NCI-H1105 treated with DMSO at 0.1 percent for 48 hours (cell line): ENCODE results near the gene ITSN2.
A peak's percentile ranks its signal among the peaks of the same experiment; 100 is the strongest.
"Not testable (repeated sequence)": the region's sequence is repeated elsewhere in the genome, so short reads cannot be mapped to it uniquely, and the experiment has no call there.

Source experiments
- DNase-seq: peaks from one replicate; lab custom pipeline; 2025; lab: John Stamatoyannopoulos, UW

Gene ITSN2

DNA sequence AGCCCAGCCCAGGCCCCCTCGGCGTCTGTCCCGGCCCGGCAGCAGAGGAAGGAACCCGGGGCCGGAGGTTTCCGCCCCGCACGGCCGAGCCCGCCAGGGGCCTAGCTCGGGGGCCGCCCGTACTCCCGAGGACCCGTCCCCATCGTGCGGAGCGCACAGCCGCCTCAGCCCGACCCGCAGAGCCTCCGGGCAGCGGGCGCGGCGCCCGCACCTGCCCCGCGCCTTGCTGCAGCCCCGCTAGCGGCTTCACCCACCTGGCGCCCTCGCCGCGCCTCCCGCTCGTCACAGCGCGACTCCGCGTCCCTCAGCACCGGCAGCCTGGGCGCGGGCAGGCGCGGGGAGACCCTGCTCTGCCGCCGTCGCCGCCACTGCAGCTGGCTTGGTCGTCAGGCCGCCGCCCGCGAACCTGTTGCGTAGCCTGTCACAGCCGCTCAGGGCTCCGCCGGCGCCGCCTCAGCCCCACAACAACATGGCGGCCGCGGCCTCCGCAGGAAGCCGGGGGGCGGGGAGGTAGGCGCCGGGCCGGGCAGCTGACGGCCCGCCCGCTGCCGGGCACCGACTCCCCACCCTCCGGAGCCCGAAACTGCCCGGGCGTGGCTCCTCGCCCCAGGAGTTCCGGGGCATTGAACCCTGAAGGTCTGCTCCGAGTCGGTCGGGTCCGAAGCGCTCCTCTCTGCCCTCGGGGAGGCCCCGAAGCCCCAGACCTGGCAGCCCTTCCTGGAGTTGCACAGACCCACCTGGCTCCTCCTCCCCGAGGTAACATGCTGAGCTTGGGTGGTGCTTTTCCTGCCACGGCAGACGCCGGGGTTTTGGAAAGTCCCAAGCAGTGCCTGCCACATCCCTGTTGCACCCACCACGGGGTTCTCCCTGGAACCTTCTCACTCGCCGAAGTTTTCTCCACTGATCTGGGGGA lies at the start of gene ITSN2:
TSS of gene ITSN2 (minus strand) at position 487 of the 913 bp plus-strand sequence. CDS start 32,454 bp downstream, outside the sequence.
- DNase-seq = peak; percentile 67

DNA sequence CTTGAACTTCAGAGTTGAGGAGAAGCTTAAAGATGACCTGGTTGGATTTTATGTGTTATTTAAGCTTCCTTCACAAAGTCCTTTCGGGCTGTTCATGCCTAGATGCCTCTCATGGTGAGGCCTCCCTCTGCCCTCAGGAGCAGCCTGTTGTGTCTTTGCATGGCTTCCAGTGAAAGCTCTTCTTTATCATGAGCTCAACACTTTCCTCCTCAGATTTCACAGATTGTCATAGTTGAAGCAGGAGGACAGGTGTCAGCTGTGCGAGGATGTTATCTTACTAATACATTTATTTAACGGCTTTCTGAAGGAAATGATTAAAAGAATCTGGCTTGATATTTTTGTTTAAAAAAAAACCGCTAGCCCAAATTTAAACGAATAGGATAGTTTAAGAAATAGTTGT lies 48.8 kb upstream of the ITSN2 start:
- no peak for DNase-seq

DNA sequence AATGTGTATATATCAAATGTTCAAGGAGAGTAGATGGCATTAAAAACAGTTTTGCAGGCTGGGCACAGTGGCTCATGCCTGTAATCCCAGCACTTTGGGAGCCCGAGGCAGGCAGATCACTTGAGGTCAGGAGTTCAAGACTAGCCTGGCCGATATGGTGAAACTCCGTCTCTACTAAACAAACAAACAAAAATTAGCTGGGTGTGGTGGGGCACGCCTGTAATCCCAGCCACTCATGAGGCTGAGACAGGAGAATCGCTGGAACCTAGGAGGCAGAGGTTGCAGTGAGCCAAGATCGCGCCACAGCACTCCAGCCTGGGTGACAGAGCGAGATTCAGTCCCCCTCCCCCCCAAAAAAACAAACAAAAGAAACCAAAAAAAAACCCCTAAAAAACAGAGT lies 48.4 kb upstream of the ITSN2 start:
- not testable (repeated sequence) for DNase-seq

DNA sequence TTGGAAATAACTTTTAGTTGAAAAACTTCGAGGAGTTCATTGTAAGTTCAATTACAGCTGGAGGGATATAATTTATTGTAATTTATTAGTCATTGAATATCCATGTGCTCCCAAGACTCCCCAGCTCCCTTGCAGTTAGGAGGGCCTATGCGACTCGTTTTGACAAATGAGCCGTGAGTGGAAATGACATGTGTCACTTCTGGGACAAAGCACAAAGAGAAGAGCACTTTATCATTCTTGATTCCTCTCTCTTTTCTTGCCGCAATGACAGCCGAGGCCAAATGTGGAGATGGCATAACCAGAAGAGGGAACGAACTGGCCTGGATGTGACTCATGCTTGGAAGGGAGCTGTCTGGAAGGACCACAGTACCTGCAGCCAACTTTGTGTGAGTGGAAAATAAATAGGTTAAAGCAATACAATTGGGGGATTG lies 44.2 kb upstream of the ITSN2 start:
- no peak for DNase-seq

DNA sequence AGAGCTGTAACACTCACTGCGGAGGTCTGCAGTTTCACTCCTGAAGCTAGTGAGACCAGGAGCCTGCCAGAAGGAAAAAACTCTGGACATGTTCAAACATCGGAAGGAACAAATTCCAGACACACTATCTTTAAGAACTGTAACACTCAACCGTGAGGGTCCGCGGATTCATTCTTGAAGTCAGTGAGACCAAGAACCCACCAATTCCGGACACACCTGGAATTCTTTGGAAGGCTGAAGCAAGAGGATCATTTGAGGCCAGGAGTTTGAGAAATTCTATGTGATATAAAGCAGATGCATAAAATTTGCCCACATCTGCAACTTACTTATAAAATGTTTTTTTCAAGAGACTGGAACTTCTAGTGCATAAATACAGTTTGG lies 43.5 kb upstream of the ITSN2 start:
- no peak for DNase-seq

DNA sequence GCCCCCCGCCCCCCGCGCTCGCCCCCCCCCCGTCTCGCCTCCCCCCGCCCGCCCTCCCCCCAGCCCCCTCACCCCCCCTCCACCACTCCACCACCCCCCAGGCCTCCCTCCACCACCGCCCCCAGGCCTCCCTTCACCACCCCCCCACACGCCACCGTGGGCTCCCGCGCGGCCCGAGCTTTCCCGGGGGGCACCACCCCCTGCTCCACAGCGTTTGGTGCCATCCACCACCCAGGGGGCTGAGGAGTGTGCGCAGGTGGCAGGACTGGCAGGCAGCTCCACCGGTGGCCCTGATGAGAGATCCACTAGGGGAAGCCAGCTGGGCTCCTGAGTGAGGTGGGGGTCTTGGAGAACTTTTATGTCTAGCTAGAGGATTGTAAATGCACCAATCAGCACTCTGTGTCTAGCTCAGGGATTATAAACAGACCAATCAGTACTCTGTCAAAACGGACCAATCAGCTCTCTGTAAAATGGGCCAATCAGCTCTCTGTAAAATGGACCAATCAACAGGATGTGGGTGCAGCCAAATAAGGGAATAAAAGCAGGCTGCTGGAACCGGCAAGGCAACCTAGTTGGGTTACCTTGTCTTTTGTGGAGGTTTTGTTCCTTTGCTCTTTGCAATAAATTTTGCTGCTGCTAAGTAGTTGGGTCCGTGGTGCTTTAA lies 43.0 kb upstream of the ITSN2 start:
- DNase-seq = no peak

DNA sequence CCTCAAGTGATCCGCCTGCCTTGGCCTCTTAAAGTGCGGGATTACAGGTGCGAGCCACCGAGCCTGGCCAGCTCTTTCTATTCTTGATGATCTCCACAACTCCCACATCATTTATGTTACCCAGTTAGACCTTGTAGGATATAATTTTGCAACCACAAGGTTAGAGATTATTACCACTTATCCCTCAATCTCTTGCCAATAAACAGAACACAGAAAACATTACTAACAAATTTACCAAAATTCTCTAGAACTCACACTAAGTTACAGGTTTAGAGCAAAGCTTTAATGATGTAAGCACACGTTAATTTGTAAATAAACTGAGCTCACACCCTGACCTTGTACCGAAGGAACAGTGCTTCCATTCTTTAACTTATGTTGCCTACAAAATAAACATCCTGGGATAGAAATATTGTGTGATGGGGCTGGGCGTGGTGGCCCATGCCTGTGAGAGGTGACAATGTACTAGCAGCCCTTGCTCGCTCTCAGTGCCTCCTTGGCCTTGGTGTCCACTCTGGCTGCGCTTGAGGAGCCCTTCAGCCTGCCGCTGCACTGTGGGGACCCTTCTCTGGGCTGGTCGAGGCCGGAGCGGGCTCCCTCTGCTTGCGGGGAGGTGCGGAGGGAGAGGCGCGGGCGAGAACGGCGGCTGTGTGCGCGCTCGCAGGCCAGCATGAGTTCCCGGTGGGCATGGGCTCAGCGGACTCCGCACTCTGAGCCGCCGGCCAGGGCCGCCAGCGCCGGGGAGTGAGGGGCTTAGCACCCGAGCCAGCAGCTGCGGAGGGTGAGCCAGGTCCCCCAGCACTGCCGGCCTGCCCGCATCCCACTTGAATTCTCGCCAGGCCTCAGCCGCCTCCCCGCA lies 42.1 kb upstream of the ITSN2 start:
- no peak for DNase-seq

DNA sequence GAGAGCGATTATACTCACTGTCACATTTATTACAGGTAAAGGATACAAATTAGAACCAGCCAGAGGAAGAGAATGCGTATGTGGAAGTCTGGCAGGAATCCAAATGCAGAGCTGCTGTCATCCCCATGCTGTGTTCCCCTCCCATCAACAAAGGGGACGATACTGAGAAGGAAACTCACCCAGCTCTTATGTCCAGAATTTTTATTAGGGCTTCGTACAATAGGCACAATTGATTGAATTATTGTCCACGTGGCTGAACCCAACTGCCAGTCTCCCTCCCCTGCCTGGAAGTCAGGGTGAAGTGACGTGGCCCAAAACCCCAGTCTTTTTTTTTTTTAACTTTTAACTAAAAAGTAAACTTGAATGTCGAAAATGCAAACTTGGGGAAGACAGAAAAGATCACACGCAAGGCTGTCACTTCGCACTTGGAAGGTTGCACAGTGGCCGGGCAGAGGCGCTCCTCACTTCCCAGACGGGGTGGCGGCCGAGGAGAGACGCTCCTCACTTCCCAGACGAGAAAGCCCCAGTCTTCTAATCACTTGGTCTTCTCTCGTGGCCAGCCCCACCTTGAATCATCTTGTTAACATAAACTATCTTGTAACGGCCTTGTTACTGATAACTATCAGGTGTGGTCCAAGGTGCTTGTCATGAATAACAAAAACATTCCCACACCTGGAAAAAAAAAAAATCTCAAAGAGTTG lies 40.0 kb upstream of the ITSN2 start:
- DNase-seq = peak; percentile 31

DNA sequence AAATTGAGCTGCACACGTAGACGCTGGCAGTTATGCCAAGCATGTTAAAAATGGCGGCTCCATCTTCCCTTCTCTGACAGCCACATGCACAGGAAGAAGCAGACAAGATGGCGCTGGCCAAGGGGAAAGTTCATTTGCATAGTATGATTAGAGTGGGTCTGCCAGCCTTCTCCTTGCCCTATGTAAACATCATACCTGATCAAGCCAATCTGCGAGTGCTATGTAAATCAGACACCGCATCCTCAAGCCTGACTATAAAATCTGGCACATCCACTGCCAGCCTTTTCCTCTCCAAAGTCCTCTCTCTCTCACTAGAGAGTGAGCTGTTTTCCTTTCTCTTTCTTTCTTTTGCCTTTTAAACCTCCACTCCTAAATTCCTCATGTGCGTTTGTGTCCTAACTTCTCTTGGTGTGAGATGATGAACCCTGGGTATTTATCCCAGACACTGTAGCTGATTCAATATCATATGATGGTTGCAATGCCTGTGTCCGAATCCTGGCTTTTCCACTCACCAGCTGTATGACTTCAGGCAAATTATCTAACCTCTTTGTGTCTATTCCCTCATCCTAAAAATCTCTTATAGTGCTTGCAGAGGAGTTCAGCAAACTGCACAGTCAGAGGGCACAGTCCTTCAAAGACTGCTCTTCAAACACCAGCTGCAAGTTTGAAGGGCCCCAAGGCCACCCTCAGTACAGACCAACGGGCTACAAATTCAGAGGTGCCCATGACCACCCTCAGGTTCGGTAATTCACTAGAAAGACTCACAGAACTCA lies 39.3 kb upstream of the ITSN2 start:
- peak; percentile 64 for DNase-seq

DNA sequence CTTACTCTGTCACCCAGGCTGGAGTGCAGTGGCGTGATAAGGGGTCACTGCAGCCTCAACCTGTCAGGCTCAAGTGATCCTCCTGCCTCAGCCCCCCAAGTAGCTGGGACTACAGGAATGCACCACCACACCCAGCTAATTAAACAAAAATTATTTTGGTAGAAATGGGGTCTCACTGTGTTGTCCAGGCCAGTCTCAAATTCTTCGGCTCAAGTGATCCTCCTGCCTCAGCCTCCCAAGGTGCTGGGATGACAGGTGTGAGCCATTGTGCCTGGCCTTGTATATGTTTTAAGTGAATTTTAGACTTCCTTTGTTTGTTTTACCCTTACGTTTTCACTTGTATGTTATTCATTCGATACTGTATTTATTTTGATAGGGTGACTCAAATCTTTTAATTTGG lies 34.7 kb upstream of the ITSN2 start:
- no peak for DNase-seq

DNA sequence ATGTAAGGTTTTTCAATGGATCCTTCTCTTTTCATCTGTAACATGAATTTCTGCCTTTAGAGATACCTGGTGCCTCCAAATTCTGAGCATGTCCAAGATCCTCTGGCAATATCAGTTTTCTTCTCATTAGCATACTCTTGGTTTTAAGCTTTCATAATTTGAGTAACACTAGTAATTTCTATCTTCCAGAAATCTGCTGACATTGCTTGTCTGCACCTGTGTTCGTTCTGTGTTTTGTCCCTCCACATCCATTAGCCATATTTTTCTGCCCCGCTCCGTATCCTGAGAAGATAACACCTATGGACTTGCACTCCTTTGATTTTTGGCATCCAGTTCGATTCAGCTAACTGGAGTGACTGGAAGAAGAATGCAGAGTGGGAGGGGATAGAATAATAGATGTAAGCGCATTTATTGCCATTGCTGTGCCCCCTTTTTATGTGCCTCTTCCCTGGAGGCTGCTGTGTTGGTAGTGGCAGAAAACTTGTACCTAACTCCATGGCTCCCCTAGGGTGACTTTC lies 32.3 kb upstream of the ITSN2 start:
- no peak for DNase-seq

DNA sequence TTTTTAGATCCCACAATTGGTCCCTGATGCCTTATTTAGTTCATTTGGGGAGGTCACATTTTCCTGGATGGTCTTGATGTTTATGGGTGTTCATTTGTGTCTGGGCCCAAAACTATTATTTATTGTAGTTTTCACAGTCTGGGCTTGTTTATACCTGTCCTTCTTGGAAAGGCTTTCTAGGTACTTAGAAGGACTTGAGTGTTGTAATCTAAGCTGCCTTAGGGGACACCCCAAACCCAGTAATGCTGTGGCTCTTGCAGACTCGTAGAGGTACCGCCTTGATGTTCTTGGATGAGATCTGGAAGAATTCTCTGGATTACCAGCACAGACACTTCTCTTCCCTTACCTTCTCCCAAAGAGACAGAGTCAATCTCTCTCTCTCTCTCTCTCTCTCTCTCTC lies 25.0 kb upstream of the ITSN2 start:
- no peak for DNase-seq

DNA sequence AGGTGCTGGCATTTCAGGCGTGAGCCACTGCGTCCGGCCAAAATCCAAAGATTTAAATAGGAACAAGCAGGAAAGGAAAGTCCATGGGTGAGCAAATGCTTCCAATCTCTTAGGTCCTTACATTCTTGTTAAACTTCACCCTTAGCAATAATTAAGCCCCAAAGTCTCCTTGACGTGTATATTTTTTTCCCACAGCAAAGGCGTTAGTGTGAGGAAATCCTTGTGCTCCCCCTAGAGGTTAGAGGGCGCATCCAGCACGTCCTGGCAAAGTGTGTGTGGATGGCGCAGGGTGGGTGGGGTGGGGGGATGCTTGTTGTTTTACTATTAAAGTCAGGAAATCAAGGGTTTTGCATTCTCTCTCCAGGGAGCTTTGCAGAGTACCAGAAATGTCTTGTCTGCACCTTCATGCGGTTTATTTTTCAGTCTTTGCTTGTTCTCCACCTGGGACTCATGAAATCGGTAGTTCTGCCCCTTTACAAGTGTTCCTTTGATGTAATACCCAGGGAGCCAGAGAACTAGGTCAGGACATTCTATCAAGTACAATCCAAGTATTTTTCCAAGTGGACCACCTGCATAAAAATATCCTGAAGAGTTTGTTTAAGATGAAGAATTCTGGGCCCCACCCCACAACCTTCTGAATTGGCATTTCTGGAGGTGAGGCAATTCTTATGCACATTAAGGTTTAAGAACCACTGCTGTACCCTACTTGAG lies 22.2 kb upstream of the ITSN2 start:
- peak; percentile 61 for DNase-seq

DNA sequence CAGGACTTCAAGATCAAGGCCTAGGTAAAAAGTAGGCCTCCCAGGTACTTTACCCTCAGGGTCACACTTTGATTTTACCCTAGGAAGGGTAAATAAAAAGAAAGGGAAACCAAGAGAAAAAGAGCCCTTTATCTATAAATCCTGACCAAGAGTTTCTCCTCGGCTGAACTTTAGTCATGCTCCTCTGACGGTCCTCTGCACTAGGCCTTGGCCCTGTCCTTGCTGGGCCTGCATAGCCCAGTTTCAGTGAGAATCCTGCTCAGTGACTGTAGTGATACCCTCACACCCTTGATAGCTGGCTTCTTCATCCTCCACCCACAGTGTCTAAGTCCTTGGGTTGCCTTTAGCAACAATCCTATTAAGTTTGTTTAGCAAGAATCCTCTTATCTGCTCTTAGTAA lies 20.5 kb upstream of the ITSN2 start:
- DNase-seq = no peak

DNA sequence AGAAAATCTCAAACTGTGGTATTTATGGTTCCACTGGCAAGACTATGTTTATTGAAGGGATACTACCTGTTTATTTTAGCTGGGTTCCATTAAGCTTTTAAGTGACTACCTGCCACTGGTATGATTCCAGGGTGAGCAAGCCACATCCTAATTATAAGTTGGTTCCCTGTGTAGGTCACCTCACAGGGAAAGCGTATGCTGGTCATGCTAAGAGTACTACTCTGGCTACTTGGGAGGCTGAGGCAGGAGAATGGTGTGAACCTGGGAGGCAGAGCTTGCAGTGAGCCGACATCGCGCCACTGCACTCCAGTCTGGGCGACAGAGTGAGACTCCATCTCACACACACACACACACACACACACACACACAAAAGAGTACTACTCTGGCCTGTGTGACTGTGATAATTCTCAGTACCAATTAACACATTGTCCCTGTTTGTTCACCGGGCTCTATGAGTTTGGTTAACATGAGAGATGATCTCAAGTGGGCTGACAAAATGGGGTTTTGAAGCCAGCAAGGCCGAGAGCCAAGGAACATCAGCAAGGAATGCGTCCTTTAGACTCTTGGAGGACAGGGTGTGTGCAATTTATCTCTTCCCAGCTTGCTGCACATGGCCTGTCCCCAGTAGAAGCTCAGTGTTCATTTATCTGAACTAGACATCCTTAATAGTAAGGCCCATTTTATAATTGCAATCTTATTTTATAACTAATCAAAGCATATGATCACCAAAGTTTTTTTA lies 15.2 kb upstream of the ITSN2 start:
- DNase-seq = no peak

DNA sequence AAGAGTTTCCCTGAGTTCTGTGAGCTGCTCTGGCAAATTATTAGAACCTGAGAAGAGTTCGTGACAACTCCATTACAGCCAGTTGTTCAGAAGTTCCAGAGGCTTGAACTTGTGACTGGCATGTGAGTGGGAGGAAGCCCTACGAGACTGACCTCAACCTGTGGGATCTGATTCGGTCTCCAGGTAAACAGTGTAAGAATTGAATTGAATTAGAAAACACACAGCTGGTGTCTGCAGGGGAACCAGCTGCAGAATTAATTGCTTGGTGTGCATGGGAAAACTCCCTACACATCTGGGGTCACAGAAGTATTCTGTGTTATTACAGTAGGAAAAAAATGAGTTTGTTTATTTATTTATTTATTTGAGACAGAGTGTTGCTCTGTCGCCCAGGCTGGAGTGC lies 14.0 kb upstream of the ITSN2 start:
- no peak for DNase-seq

DNA sequence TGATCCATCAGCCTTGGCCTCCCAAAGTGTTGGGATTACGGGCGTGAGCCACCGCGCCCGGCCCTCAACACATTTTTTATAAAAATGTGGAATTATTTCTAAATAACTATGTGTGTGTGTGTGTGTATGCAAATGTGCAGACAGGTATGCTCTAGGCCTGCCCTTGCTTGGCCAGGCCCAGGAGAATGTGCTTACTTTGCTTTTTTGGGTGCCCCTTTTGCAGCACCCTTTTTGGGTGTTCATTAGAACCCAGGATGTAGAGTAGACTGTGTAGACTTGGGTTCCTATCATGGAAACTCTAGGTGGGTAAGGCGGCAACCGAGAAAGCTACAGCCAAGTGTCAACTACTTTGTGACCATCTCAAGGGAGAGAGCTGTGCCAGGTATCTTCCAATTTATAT lies 11.7 kb upstream of the ITSN2 start:
- DNase-seq = no peak

DNA sequence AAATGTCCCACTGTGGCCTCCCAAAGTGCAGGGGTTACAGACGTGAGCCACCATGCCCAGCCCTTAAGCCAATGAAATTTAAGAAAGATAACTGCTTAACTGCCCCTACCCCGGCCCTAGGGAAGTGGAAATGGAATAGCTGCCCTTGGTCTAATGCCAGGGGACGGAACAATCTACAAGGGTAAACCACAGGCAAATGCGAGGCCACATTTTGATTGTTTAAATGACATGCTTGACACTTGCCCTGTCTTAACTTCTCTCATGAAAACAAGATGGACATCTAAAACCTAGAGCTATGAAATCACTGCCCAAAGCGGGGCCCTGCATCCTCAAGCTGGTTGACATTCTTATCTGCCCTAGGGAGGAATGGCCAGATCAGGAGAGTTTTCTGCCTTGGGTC lies 5.5 kb upstream of the ITSN2 start:
- no peak for DNase-seq

DNA sequence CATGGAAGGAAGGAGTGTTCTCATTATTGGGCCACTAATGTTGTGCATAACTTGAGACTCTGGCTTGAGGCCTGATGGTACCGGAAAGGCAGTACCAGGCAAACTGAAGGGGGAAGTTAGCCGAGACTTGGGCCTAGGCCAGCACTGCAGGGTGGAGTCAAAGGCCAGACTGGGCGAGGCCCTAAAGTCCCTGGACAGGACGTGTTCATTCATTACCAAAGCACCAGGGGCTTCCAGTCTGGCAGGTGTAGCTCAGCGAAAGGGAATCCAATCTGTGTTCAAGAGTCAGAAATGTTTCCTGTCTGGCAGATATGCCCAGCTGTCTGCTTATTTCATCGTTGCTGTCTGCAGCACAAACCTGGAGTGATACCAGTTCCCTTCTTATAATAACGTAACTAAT lies 4.7 kb upstream of the ITSN2 start:
- DNase-seq = no peak

DNA sequence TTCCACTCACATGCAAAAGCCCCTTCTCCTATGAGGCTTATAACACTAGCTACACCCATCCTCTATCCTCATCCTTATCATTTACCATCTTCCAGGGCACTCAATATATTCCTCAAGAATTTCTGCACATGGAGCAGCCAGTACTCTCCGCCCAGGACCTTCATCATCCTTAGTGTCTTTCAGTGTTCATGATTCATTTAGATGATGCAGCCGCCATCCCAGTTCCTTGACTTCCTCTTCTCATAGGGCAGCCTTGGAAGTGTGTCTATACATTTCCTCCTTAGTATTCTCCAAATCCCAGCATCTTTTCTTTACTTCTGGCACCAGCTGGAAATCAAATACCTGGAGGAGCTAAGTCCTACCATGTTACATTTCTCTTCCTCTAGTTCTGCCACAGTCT lies 3.0 kb upstream of the ITSN2 start:
- DNase-seq = no peak
